Measurements from ENCODE around the gene ADAMTS8.

ADAMTS8 gene

DNA sequence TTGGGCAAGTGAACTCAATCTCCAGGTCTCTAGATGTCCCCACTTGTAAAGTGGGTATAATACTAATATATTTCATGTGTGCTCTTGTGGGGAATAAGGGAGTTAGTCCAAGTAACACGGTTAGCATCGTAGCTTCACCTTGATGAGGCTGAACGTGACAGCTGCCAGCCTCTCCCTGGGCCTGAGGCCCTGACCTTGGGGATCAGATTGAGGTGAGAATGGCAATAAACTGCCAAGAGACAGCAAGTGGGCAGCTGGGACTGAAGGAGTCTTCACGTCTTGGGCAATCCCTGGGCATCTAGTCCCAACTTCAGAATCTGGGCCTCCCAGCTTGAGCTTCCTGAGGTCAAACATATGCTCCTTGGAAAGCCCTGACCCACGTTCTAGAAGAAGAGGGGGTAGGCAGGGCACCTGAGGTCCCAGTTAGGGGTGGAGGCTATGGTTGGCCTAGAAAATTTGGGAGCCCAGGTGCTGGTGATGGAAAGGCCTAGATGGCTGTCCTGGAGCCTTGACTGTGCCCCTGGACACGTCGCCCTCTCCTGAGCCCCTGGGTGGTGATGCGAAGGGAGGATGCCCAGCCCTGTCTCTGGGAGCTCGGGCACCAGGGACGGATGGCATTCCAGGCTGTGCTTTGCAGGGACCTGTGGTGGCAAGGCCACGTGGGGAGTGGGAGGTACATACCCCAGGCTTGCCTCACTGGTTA, 43.5 kb upstream of the ADAMTS8 start:
- peaks cover 22% of the 10 kb centered on the region for H3K36me3 Mint-ChIP-seq (ENCODE audit: low read depth)
- no peak for DNase-seq

DNA sequence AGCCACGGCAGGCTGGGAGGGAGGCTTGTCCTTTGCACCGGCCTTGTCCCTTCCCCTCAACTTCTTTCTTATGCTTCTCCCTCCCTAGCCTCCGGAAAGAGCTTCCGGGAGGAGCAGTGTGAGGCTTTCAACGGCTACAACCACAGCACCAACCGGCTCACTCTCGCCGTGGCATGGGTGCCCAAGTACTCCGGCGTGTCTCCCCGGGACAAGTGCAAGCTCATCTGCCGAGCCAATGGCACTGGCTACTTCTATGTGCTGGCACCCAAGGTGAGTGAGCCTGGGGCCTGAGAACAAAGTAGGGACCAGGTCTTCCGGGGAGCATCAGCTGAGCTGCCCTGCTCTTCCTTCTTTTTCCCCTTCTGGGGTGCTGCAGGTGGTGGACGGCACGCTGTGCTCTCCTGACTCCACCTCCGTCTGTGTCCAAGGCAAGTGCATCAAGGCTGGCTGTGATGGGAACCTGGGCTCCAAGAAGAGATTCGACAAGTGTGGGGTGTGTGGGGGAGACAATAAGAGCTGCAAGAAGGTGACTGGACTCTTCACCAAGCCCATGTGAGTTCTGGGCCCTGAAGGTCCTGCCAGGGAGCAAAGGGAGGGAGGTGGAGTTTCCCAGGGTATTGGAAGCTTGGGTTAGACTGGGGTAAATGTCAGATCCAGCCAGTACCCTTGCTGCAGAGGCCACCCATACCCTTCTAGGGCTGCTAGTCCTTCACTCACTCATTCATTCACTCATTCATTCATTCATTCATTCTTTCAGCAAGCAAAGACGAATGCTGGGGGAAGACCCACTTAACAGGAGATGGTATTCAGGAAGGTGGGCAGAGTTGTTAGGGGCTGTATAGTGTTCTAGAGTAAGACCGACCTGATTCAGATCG, 42.7 kb upstream of the ADAMTS8 start:
- DNase-seq: no peak
- Mint-ChIP-seq H3K27ac (no peak overlapping the region), H3K4me3 (no peak overlapping the region), H3K4me1 (peaks cover 4% of the 10 kb centered on the region), H3K27me3 (ENCODE audit: low read depth, poor library complexity) (peaks cover 3% of the 10 kb centered on the region), H3K36me3 (ENCODE audit: low read depth) (peaks cover 22% of the 10 kb centered on the region), H3K9me3 (no peaks in the 10 kb centered on the region)
- TF ChIP-seq, protein P1, sequence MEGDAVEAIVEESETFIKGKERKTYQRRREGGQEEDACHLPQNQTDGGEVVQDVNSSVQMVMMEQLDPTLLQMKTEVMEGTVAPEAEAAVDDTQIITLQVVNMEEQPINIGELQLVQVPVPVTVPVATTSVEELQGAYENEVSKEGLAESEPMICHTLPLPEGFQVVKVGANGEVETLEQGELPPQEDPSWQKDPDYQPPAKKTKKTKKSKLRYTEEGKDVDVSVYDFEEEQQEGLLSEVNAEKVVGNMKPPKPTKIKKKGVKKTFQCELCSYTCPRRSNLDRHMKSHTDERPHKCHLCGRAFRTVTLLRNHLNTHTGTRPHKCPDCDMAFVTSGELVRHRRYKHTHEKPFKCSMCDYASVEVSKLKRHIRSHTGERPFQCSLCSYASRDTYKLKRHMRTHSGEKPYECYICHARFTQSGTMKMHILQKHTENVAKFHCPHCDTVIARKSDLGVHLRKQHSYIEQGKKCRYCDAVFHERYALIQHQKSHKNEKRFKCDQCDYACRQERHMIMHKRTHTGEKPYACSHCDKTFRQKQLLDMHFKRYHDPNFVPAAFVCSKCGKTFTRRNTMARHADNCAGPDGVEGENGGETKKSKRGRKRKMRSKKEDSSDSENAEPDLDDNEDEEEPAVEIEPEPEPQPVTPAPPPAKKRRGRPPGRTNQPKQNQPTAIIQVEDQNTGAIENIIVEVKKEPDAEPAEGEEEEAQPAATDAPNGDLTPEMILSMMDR (IDR thresholded peaks at IDR 0.05): no peak

More for the DNA sequence above, 43.5 kb upstream of the ADAMTS8 start:
- Mint-ChIP-seq H3K4me1 (peaks cover 4% of the 10 kb centered on the region), H3K27me3 (ENCODE audit: low read depth, poor library complexity) (peaks cover 3% of the 10 kb centered on the region), H3K27ac (no peak overlapping the region), H3K4me3 (no peak overlapping the region), H3K9me3 (no peaks in the 10 kb centered on the region)
- TF ChIP-seq, protein P1 (IDR thresholded peaks at IDR 0.05): no peak

DNA sequence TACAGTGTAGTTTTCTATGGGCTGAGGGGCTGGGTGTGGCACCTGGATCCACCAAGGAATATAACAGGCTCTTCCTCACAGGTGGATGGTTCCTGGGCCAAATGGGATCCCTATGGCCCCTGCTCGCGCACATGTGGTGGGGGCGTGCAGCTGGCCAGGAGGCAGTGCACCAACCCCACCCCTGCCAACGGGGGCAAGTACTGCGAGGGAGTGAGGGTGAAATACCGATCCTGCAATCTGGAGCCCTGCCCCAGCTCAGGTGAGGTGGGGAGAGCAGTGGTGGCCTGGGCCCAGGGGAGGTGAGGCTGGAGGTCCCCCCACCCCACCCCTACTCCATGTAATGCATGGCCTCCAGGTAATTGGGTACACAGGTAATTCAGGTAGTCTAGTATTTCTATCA, 40.8 kb upstream of the ADAMTS8 start:
- no peak for DNase-seq
- H3K27me3 Mint-ChIP-seq (ENCODE audit: low read depth, poor library complexity): peaks cover 3% of the 10 kb centered on the region
- H3K4me3 Mint-ChIP-seq: no peak overlapping the region
- peaks cover 22% of the 10 kb centered on the region for H3K36me3 Mint-ChIP-seq (ENCODE audit: low read depth)
- no peaks in the 10 kb centered on the region for H3K9me3 Mint-ChIP-seq
- H3K27ac Mint-ChIP-seq: no peak overlapping the region
- H3K4me1 Mint-ChIP-seq: no peaks in the 10 kb centered on the region
- TF ChIP-seq, protein P1 (IDR thresholded peaks at IDR 0.05): no peak

DNA sequence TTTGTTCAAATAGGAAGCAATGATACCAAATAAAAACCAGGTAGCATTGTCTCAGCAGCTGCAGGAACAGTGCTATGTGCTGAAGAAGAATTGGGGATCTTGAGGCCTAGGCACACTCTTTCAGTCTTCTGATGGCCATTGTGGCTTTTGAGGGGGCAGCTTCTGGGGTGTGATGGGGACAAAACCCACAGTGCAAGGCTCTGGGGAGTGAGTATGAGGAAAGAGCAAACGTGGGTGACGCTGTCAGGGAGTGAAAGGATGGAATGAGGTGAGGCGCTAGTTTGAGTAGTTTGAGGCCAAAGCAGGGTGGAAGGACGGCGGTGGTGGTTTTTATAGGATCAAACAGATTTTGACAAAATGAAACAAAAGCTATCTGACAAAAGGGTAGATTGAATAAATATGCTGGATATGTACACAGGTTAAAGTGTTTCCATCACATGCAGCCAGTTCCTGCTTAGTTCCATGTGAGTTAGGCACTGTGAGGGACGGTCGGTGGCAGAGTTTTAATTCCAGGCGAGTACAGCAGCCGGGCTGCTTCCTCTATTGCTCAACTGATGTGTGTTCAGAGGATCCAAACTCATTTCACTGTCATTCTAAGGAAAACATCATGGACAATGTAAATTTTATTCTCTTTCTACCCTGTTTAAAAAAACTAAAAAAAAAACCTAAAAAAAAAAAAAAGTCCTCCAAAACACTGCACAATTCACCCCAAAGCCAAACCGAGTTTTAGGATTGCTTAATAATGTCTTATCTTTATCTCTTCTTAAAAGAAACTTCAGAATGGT, 38.9 kb upstream of the ADAMTS8 start:
- H3K4me1 Mint-ChIP-seq: no peaks in the 10 kb centered on the region
- H3K27ac Mint-ChIP-seq: no peak overlapping the region
- DNase-seq: no peak
- H3K27me3 Mint-ChIP-seq (ENCODE audit: low read depth, poor library complexity): peaks cover 3% of the 10 kb centered on the region
- no peaks in the 10 kb centered on the region for H3K9me3 Mint-ChIP-seq
- peaks cover 16% of the 10 kb centered on the region for H3K36me3 Mint-ChIP-seq (ENCODE audit: low read depth)
- H3K4me3 Mint-ChIP-seq: no peak overlapping the region
- TF ChIP-seq, protein P1 (IDR thresholded peaks at IDR 0.05): no peak

DNA sequence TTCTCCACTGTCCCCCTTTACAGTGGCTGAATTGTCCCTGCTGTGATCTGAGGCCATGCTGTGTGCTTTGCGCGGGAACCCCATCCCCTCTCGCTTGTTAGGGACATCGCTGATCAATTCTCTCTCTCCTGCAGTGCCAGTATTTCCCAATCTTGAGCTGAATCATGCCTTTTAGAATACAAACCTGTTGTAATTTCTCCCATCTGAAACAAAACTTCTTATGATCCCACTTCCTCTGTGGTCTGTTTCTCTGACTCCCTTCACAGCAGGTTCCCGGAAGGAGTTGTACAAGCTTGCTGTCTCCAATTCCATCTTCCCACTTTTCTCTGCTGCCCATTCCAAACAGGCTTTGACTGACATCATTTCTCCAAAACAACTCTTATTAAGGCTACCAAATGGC, 36.9 kb upstream of the ADAMTS8 start:
- H3K27me3 Mint-ChIP-seq (ENCODE audit: low read depth, poor library complexity): peaks cover 9% of the 10 kb centered on the region
- H3K9me3 Mint-ChIP-seq: no peaks in the 10 kb centered on the region
- H3K27ac Mint-ChIP-seq: no peak overlapping the region
- no peak overlapping the region for H3K4me3 Mint-ChIP-seq
- TF ChIP-seq, protein P1 (IDR thresholded peaks at IDR 0.05): no peak
- H3K36me3 Mint-ChIP-seq (ENCODE audit: low read depth): peaks cover 6% of the 10 kb centered on the region
- DNase-seq: no peak
- no peaks in the 10 kb centered on the region for H3K4me1 Mint-ChIP-seq

Data from nephron progenitor cell (in vitro differentiated cells).